ENCODE results near the gene SORT1.
"Not testable (repeated sequence)": the region's sequence is repeated elsewhere in the genome, so short reads cannot be mapped to it uniquely, and the experiment has no call there.

DNA sequence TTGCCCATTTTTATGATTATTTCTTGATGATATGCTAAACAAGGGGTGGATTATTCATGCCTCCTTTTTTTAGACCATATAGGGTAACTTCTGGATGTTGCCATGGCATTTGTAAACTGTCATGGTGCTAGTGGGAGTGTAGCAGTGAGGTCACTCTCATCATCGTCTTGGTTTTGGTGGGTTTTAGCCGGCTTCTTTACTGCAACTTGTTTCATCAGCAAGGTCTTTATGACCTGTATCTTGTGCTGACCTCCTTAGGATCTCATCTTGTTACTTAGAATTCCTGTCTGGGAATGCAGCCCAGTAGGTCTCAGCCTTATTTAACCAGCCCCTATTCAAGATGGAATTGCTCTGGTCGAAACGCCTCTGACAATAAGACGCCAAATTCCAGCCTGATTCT is 111.0 kb downstream of the SORT1 start:
- TF ChIP-seq CTCF (conservative IDR thresholded peaks at IDR 0.05; ENCODE audit: low read depth, low read length); RAD21 (IDR thresholded peaks at IDR 0.05; ENCODE audit: low read length); MXI1 (IDR thresholded peaks at IDR 0.05; ENCODE audit: borderline replicate concordance, low read depth, low read length); MAFK (IDR thresholded peaks at IDR 0.05; ENCODE audit: low read depth, low read length); RCOR1 (IDR thresholded peaks at IDR 0.05; ENCODE audit: insufficient replicate concordance, low read length); ELK1 (IDR thresholded peaks at IDR 0.05; ENCODE audit: borderline replicate concordance, low read depth, low read length); CEBPB (IDR thresholded peaks at IDR 0.05; ENCODE audit: low read depth, low read length); SMC3 (IDR thresholded peaks at IDR 0.05; ENCODE audit: low read depth, low read length); USF2 (IDR thresholded peaks at IDR 0.05; ENCODE audit: low read depth, low read length); POLR2A (IDR thresholded peaks at IDR 0.05; ENCODE audit: low read depth, low read length): not testable (repeated sequence)
